OCI-LY3 (cell line): ENCODE results near the gene HCAR3.

ENCODE experiments used
- CTCF ChIP-seq: fragments of 200-600, 300-600 bp; sonication (generic); IDR thresholded peaks from 2 replicates; pipeline ENCODE4 v1.5.1; 2014; ENCODE audit warnings: antibody characterized with exemption, low read length, low read depth
- EZH2phosphoT487 ChIP-seq: fragments of 200-600 bp; shearing (Covaris generic); IDR thresholded peaks from 2 replicates; pipeline ENCODE4 v1.6.1; 2018; ENCODE audit warnings: antibody characterized with exemption, mixed run types, low read depth

GRCh38 chr12:122672515-122672914 is 44.1 kb downstream of the HCAR3 start:
- TF ChIP-seq CTCF = no peak
- no peak for TF ChIP-seq EZH2phosphoT487
